HG03354 (cell line): Measurements from ENCODE around the gene APEX1.
"Not testable (repeated sequence)": the region's sequence is repeated elsewhere in the genome, so short reads cannot be mapped to it uniquely, and the experiment has no call there.

ENCODE experiments used
- ATAC-seq: cut with Tn5 transposase; IDR thresholded peaks from one replicate; pipeline ENCODE4 v1.9.1; 2021; ENCODE audit warnings: mild to moderate bottlenecking; ENCODE audit not compliant: unreplicated experiment, poor library complexity, severe bottlenecking

APEX1 gene

GRCh38 chr14:20434701-20435581, 20.1 kb upstream of the APEX1 start:
- ATAC-seq: no peak

GRCh38 chr14:20435582-20436362, 19.3 kb upstream of the APEX1 start, which contains the start of gene KLHL33:
Gene KLHL33 (minus strand): TSS chr14:20436166. CDS start chr14:20435811, 355 bp downstream.
- ATAC-seq: no peak

- ATAC-seq: no peak
Observed at GRCh38 chr14:20436363-20436755, 18.7 kb upstream of the APEX1 start.

- peak; percentile 60 for ATAC-seq
Observed at GRCh38 chr14:20438664-20439063, 16.4 kb upstream of the APEX1 start.

- no peak for ATAC-seq
Observed at GRCh38 chr14:20440465-20440864, 14.6 kb upstream of the APEX1 start.

- no peak for ATAC-seq
Observed at GRCh38 chr14:20440882-20441281, 14.1 kb upstream of the APEX1 start.

- ATAC-seq: no peak
Observed at GRCh38 chr14:20441461-20441860, 13.6 kb upstream of the APEX1 start.

GRCh38 chr14:20443650-20444049, 11.4 kb upstream of the APEX1 start:
- ATAC-seq: not testable (repeated sequence)

GRCh38 chr14:20446889-20447288, 8.1 kb upstream of the APEX1 start:
- no peak for ATAC-seq

GRCh38 chr14:20452831-20453230, 2.2 kb upstream of the APEX1 start:
- ATAC-seq: not testable (repeated sequence)

- ATAC-seq: peak; percentile 64
Observed at GRCh38 chr14:20455355-20456300, 602 bp downstream of the APEX1 start.

- ATAC-seq: no peak
Observed at GRCh38 chr14:20456971-20457370, 1.9 kb downstream of the APEX1 start.

GRCh38 chr14:20458031-20458789, 3.2 kb downstream of the APEX1 start:
- no peak for ATAC-seq

- peak; percentile 16 for ATAC-seq
Observed at GRCh38 chr14:20460458-20461224, 5.6 kb downstream of the APEX1 start.

- peak; percentile 94 for ATAC-seq
Observed at GRCh38 chr14:20461225-20462141, 6.5 kb downstream of the APEX1 start, which contains the start of gene PIP4P1. Gene PIP4P1 (minus strand): TSS chr14:20461434. CDS start chr14:20461325, 109 bp downstream.

- no peak for ATAC-seq
Observed at GRCh38 chr14:20468764-20469241, 13.8 kb downstream of the APEX1 start.
